Nephron progenitor cell (in vitro differentiated cells): ENCODE data around the gene CCL2.

Experiments used
- DNase-seq: peaks from one replicate; pipeline ENCODE4 v3.0.0; 2021
- H3K27ac Mint-ChIP-seq: 2 replicates; pipeline ENCODE4 v1.8.0; 2021; ENCODE audit warnings: mild to moderate bottlenecking, moderate library complexity, mixed read lengths
- H3K27me3 Mint-ChIP-seq: 2 replicates; pipeline ENCODE4 v1.8.0; 2021; ENCODE audit warnings: mild to moderate bottlenecking, low read depth, mixed read lengths; ENCODE audit not compliant: poor library complexity
- H3K36me3 Mint-ChIP-seq: 2 replicates; pipeline ENCODE4 v1.8.0; 2021; ENCODE audit warnings: low read depth, mixed read lengths
- H3K4me1 Mint-ChIP-seq: 2 replicates; pipeline ENCODE4 v1.8.0; 2021; ENCODE audit warnings: mixed read lengths
- H3K4me3 Mint-ChIP-seq: 2 replicates; pipeline ENCODE4 v1.8.0; 2021; ENCODE audit warnings: mild to moderate bottlenecking, moderate library complexity, mixed read lengths
- H3K9me3 Mint-ChIP-seq: 2 replicates; pipeline ENCODE4 v1.8.0; 2021; ENCODE audit warnings: mild to moderate bottlenecking, moderate library complexity, mixed read lengths
- CTCF ChIP-seq: fragments of 200-600 bp; sonication (generic); IDR thresholded peaks from 2 replicates; pipeline ENCODE4 v1.5.0; 2021; ENCODE audit warnings: antibody characterized with exemption

Gene CCL2

GRCh38 chr17:34276826-34277225, 21.7 kb downstream of the CCL2 start:
- peaks cover 18% of the 10 kb centered on the region for H3K27me3 Mint-ChIP-seq
- TF ChIP-seq CTCF, result no peak
- DNase-seq, result no peak
- no peak overlapping the region for H3K27ac Mint-ChIP-seq
- no peaks in the 10 kb centered on the region for H3K9me3 Mint-ChIP-seq
- H3K36me3 Mint-ChIP-seq, result no peaks in the 10 kb centered on the region
- no peak overlapping the region for H3K4me3 Mint-ChIP-seq
- no peaks in the 10 kb centered on the region for H3K4me1 Mint-ChIP-seq

- DNase-seq, result no peak
- H3K27ac Mint-ChIP-seq, result no peak overlapping the region
- H3K4me1 Mint-ChIP-seq, result no peaks in the 10 kb centered on the region
- no peaks in the 10 kb centered on the region for H3K36me3 Mint-ChIP-seq
- H3K9me3 Mint-ChIP-seq, result no peaks in the 10 kb centered on the region
- H3K27me3 Mint-ChIP-seq, result peaks cover 16% of the 10 kb centered on the region
- no peak overlapping the region for H3K4me3 Mint-ChIP-seq
- TF ChIP-seq CTCF, result no peak
These were observed 28.5 kb downstream of the CCL2 start for GRCh38 chr17:34283571-34283970.

- Mint-ChIP-seq H3K27ac (no peak within 1 kb of the TSS), H3K36me3 (no peaks in the 10 kb centered on the region), H3K4me3 (no peak within 1 kb of the TSS), H3K4me1 (no peaks in the 10 kb centered on the region), H3K9me3 (no peaks in the 10 kb centered on the region), H3K27me3 (peaks cover 20% of the 10 kb centered on the region)
- no peak for DNase-seq
- TF ChIP-seq CTCF, result no peak
These were observed 30.3 kb downstream of the CCL2 start, which contains the start of gene CCL11 for GRCh38 chr17:34285286-34285792. CCL11 (plus strand) TSS chr17:34285742; CDS start chr17:34285809, 67 bp downstream.

- Mint-ChIP-seq H3K4me3 (no peak overlapping the region), H3K27me3 (peaks cover 15% of the 10 kb centered on the region), H3K36me3 (no peaks in the 10 kb centered on the region), H3K4me1 (no peaks in the 10 kb centered on the region), H3K27ac (no peak overlapping the region), H3K9me3 (no peaks in the 10 kb centered on the region)
- no peak for DNase-seq
- no peak for TF ChIP-seq CTCF
These were observed 32.8 kb downstream of the CCL2 start for GRCh38 chr17:34287875-34288274.

GRCh38 chr17:34290586-34290985, 35.5 kb downstream of the CCL2 start:
- H3K27ac Mint-ChIP-seq, result no peak overlapping the region
- no peak for TF ChIP-seq CTCF
- H3K9me3 Mint-ChIP-seq, result peaks cover 3% of the 10 kb centered on the region
- DNase-seq, result no peak
- peaks cover 10% of the 10 kb centered on the region for H3K27me3 Mint-ChIP-seq
- H3K36me3 Mint-ChIP-seq, result no peaks in the 10 kb centered on the region
- H3K4me3 Mint-ChIP-seq, result no peak overlapping the region
- no peaks in the 10 kb centered on the region for H3K4me1 Mint-ChIP-seq

- Mint-ChIP-seq H3K4me1 (no peaks in the 10 kb centered on the region), H3K36me3 (no peaks in the 10 kb centered on the region), H3K27ac (no peak overlapping the region), H3K27me3 (peaks cover 9% of the 10 kb centered on the region), H3K4me3 (no peak overlapping the region), H3K9me3 (peaks cover 6% of the 10 kb centered on the region)
- TF ChIP-seq CTCF, result no peak
- no peak for DNase-seq
These were observed 36.8 kb downstream of the CCL2 start for GRCh38 chr17:34291721-34292348.
